HG03103 (cell line): ENCODE data around the gene WDR43.

Experiments
- ATAC-seq: cut with Tn5 transposase; IDR thresholded peaks from one replicate; pipeline ENCODE4 v1.9.1; 2021; ENCODE audit warnings: low read depth; ENCODE audit not compliant: unreplicated experiment

Gene WDR43

GRCh38 chr2:28894470-28895188 is at the start of gene WDR43:
TSS of gene WDR43 (plus strand) at chr2:28894667. CDS start at chr2:28894699, 32 bp downstream.
- peak; percentile 85 for ATAC-seq

- no peak for ATAC-seq
Measured at GRCh38 chr2:28855193-28855592, 39.3 kb upstream of the WDR43 start.

DNA sequence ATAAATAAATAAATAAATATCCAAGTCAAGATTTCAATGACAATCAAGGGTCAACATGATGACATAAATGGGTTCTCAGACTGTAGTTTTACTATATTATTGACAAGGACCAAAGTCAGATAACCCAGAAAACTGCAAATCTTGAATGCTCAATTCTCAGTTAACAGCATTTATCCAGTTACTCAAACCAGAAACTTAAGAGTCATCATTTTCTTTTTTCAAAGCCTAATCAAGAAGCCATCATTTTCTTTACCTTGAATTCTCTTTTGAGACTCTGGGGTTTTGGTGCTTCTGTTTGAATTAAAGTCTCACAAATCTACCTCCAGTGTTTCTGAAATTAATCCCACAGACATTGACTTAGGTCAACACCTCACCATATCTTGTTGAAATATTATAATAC is 38.5 kb upstream of the WDR43 start:
- no peak for ATAC-seq

GRCh38 chr2:28868611-28869010 is 25.9 kb upstream of the WDR43 start:
- no peak for ATAC-seq

DNA sequence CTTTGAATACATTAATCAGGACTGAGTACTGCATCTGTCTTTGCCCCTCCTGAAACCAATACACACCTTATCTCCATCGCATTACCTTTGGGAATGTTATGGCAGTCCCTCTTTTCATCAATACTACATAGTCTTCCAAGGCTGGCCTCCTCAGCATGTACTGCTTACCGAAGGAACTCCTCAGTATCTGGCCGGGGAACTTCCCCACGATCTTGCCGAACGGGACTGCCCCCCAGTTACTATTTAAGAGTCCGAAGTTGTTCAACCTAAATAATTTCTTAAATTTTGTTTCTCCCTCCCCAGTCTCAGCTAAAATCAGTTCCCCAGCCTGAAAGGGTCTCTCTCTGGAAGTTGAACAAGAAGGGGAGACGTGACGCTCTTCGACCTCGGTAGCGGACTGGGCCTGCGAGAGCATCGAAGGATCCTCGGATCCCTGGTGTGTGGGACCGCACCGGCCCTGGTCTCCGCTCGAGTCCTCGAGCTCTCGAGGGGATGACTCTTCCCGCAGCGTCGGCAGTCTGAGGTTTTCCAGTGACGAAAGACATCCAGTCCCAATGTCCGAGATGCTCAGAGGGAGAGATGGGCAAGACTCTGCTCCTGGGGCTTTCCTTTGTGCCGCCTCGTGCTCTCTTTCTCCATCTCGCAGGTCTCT is 24.8 kb upstream of the WDR43 start:
- peak; percentile 15 for ATAC-seq

- ATAC-seq: peak; percentile 89
Measured at GRCh38 chr2:28870146-28870891, 24.1 kb upstream of the WDR43 start, which contains the start of gene TRMT61B. TSS of gene TRMT61B (minus strand) at chr2:28870309. CDS start at chr2:28870277, 32 bp downstream.

GRCh38 chr2:28871620-28872019 is 22.8 kb upstream of the WDR43 start:
- ATAC-seq: no peak

GRCh38 chr2:28880193-28880592 is 14.3 kb upstream of the WDR43 start:
- ATAC-seq: no peak

DNA sequence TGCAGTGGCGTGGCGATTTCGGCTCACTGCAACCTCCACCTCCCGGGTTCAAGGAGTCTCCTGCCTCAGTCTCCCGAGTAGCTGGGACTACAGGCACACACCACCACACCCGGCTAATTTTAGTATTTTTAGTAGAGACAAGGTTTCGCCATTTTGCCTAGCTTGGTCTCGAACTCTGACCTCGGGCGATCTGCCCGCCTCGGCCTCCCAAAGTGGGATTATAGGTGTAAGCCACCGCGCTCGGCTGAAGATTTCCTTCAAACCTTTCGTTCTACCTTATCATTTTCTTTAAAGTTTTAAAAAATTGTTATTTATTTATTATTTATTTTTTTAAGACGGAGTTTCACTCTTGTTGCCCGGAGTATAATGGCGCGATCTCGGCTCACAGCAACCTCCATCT is 979 bp upstream of the WDR43 start:
- no peak for ATAC-seq

DNA sequence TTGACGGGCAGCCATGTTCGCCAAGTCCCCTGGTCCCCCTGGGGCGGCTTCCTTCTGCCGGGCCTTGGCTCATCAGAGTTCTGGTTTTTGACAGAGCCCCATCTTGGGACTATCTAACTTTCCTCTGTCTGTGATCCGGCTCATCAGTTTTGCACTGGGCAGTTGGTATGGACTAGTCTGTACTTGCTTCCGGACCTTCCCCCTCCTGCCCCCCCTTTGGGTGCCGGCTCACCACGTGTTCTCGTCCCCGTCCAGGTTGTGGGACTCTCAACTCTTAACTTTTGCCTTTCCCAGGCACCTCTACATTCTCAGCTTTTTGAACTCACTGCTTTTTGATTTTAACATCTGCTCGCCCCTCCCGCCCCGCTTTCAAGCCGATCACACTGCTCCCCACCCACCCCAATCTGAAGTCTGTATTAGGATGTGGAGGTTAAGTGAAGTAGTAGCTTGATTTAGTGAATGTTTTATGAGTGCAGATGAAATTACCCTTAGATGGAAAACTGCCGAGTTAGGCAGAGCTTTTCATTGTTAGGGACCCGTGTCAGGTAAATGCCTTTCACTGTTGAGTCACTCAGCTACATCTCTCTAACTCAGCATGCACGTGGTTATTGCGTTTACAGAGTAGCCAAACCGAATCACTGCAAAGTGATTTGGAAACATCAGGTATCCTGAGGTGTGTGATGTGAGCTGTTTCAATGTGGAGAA is 874 bp downstream of the WDR43 start:
- peak; percentile 17 for ATAC-seq

DNA sequence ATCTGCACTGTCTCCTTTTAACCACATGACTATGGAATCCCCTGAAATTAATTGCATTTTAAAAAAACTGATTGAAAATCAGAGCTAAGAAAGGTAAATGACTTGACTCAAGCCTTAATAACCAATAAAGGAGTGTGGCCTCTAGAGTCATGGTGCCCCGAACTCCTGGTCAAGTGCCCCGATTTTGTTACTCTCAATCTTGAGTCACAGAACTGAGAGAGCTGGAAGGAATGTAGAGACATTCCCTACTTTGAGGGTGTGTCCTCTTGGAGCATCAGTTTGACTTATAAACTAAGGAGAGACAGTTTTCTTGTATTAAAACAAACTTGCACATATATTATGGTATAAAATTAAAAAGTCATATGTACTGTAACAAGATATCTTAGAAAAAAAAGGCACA is 2.4 kb downstream of the WDR43 start:
- no peak for ATAC-seq

DNA sequence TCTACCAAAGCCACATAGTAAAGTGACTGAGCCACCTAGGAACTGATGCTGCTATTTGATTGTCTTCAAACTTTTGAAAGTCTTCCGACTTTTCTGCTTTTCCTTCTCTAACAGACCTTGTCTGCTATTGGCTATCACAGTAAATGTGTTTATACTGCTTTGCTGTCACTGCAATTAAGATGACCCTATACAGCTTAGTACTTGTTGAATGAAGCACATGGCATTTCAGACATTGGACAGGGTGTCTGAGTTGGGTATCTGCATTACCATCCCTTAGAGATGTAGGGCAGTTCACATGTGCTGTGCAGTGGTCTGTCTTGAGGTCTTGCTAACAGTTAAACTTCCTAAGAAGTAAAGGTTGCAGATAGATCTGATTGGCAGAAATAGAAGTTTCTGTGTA is 3.6 kb downstream of the WDR43 start:
- ATAC-seq: no peak

DNA sequence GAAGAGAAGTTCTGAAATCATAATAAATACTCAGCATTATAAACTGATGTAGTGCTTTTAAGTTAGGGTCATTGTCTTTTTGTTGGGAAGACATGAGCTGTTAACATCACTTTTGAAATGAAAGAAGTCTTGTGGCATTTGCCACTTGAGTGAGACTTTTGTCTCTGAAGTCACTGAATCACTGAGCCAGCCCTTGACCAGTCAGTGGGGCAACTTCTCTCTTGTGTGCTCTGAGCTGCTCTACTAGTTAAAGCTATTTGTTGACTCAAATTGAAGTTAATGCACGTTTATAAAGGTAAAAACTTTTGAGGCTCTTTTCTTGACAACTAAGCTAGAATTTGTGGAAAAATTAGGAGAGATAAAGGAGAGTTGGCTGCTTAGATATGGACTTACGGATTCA is 6.7 kb downstream of the WDR43 start:
- ATAC-seq: no peak

DNA sequence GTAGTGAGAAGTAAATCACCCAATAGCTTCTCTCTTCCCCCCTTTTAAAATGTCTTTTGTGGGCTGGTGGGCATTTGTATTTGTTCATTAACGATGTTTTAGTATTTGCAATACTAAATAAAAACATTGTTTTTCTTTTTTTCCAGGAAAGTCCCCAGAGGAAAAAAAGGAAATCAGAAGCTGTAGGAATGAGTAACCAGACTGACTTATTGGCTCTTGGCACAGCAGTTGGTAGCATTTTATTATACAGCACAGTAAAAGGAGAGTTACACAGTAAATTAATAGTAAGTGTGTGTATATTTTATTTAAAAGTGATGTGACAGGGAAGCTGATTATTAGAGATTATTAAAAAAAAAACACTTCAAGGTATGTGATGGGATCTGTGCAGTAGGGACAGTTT is 7.4 kb downstream of the WDR43 start:
- ATAC-seq: no peak

- ATAC-seq: no peak
Measured at GRCh38 chr2:28902584-28902983, 8.1 kb downstream of the WDR43 start.

DNA sequence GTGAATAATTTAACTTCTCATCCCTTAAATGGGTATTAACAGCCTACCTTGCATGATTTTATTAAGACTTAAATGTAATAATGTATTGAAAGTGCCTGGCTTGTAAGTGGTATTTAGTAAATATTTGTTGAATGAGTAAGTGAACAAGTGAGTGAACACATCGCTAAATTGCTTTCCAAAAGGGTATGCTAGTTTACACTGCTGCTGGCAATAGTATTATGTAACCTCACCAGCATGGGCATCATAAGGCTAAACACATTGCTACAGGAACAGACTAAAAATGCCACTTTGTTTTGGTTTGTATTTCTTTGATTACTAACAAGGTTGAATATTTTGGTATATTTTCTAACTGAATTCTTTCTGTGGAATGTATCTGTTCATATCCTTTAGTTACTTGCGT is 9.8 kb downstream of the WDR43 start:
- no peak for ATAC-seq

GRCh38 chr2:28904802-28905457 is 10.5 kb downstream of the WDR43 start:
- ATAC-seq: no peak

GRCh38 chr2:28905533-28905932 is 11.1 kb downstream of the WDR43 start:
- no peak for ATAC-seq

GRCh38 chr2:28906376-28906775 is 11.9 kb downstream of the WDR43 start:
- ATAC-seq: no peak

- no peak for ATAC-seq
Measured at GRCh38 chr2:28906821-28907220, 12.4 kb downstream of the WDR43 start.
